ENCODE measurements around the gene TM2D3.
A peak's percentile ranks its signal among the peaks of the same experiment; 100 is the strongest.
"Not testable (repeated sequence)": the region's sequence is repeated elsewhere in the genome, so short reads cannot be mapped to it uniquely, and the experiment has no call there.

TM2D3 gene

DNA sequence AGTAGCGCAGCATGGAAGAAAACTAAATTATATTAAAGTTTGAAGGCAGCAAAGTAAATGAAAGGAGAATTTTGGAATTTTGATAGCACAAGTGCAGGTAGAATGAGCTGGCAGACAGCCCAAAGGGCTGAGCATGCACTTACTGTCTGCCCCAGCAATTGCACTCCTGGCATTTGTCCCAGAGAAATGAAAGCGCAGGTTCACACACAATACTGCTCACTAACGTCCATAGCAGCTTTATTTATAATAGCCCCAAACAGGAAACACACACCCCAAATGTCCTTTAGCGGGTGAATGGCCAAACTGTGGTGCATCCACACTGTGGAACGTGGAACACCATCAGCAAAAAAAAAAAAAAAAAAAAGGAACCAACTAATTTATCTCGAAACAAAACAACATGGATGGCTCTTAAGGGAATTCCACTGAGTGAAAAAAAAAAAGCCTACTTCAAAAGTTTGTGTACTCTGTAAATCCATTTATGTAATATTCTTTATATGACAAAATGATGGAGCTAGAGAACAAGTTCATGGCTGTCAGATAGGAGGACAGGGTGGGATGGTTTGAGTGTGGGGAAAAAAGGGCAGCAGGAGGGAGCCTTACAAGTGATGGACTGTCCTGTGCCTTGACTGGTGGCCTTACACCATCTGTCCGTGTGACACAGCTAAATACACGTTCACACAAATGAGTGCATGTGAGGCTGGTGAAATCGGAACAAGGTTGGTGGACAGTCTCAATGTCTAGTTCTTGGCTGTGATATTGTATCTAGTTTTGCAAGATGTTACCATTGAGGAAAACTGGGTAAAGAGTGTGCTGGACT lies 6.0 kb upstream of the TM2D3 start:
- no peak for DNase-seq

DNA sequence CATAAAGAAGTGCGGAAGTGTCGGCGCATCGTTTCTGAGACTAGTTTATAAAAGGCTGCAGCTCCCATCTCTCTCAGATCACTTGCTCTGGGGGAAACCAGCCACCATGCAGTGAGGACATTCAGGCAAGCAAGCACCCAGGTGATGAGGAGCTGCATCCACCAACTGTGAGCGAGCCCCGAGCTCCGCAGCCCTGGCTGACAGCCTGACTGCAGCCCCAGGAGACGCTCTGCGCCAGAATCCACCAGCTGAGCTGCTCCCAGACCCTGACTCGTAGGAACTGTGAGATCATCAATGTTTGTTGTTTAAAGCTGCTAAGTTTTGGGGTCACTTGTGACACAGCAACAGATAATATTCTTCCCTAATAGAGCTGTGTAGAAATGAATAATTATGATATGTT lies 5.0 kb upstream of the TM2D3 start:
- DNase-seq: no peak

DNA sequence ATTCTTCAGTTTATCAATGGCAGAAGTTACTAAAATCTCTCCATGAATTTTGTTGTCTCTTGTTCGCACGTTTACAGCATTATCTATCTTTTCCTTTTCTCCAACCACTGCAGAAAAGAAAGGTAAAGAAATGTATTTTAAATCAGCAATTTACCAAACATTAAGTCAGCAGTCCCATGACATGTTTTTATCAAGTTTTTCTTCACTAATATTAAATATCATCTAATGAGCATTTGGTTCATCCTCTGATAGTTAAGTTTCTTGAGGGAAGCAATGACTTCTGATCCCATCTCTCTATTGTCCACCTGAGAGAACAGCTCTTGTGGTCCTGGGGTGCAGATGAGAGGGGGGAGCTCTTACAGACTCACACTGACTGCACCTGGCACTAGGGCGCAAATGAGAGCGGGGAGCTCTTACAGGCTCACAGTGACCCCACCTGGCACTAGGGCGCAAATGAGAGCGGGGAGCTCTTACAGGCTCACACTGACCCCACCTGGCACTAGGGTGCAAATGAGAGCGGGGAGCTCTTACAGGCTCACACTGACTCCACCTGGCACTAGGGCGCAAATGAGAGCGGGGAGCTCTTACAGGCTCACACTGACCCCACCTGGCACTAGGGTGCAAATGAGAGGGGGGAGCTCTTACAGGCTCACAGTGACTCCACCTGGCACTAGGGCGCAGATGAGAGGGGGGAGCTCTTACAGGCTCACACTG lies 2.6 kb upstream of the TM2D3 start:
- not testable (repeated sequence) for DNase-seq

DNA sequence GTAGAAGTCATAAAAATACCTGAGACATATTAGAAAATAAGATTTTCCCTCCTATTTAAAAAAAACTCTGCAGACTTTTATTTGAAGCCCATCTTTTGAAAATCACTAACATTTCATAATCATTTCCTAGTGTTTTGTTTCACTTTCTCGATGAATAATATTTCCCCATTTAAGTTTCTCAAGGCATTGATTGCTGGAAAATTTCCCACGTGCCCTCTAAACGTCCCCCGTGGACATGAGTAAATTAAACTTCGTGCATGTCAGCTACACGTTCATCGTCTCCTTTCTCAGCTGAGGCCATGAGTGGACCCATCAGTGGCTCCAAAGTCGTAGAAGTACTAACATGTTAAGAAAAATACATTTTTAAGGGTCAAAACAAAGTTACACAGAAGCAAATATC lies 2.0 kb upstream of the TM2D3 start:
- DNase-seq: no peak

DNA sequence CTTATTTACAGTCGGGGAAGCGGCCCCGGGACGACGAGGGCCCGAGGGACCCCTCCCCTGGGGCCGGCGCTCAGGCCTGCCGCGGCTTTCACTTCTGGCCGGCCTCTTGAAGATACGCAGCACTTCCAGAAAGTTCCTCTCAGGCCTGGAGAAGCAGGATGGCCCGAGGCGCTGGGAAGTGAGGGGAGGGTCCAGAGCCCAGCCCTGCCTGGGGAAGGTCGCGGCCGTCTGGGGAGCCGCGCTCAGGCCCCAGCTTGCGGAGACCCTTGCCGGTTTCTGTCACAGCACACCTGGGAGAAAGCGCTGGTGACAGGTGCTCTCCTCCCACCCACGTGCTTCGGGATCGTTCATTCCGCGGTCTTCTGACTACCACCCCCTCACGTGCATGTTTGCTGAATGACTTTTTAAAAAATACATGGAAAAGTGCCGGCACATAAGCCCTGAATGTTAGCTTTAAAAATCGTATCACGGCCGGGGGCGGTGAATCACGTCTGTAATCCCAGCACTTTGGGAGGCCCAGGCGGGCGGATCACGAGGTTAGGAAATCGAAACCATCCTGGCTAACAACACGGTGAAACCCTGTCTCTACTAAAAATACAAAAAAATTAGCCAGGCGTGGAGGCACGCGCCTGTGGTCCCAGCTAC lies 727 bp upstream of the TM2D3 start:
- DNase-seq: peak in 5 of 58 donors; percentile 53 to 69 (median 64)

DNA sequence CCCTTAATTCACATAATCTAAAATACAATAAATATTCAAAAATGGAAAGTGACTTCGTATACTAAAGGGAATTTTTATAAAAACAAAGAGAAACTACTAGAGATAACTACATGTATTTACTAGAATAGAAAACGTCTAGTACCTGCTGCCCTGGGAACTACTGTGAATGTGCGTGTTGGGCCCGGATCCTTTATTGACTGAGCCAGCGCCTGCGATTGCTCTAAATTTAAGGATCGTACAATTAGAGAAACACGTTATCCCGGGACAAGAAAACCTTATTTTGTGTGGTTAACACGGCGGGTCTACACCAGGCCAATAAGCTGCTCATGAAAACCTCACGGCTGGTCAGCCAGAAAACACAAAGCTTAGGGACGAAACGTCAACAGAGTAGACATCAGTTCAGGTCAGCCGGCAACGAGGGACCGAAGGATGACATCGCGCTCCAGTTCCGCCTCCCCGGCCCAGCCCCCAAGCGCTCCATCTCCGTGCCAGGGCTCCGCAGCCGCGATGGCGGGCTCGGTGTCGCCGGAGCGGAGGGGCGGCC lies 555 bp downstream of the TM2D3 start:
- DNase-seq: peak in 9 of 58 donors; percentile 41 to 76 (median 62)

DNA sequence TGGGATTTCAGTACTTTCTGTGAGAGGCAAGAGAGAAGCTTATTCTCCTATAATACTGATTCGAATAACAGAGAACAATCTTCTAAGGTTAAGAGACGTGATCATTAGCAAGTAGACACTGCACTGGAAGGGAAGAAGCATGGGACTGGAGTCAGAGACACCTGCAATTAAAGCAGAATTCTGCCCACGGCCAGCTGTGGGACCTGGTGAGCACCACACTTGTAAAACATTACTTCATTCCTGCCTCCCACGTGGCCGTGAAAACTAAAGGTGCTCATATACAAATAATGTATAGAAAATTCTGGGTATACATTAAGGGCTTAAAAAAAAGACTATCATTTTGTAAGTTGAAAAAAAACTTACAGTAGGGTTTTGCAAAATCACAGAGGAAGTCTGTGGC lies 2.0 kb downstream of the TM2D3 start:
- DNase-seq: no peak

DNA sequence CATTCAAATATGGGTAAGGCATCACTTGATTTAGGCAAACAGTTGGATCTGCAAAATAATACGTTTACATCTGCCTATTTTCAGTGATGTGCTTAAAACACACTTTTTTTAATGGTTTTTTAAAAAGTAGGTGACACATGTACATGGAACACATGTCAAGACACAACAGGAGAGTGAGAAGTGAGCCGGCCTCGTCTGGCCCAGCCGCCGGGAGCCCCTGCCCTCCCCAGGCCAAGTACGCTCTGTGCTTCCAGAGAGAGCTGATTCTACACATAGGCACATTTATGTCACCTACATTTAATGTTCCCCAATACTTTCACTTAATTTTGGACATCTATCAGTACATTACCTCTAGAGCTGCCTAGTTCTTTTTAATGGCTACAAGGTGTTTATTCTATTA lies 3.8 kb downstream of the TM2D3 start:
- no peak for DNase-seq

DNA sequence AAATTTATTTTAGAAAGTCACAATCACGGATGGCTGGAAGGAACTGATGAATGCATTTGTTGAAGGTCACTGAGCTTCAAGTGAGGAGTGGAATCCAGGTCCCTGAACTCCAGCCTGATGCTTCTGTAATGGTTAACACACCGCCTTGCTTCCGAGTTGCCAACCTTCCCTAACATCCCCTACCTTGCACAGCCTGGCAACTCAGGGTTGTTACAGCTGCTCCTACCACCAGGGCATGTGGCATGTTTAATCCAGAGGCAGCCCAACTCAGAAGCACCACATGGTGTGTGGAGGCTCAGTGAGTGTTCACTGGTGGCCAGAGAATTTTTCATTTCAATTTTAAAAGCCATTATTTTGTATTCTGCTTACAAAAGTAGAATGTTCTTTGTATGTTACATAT lies 4.9 kb downstream of the TM2D3 start:
- DNase-seq: no peak

DNA sequence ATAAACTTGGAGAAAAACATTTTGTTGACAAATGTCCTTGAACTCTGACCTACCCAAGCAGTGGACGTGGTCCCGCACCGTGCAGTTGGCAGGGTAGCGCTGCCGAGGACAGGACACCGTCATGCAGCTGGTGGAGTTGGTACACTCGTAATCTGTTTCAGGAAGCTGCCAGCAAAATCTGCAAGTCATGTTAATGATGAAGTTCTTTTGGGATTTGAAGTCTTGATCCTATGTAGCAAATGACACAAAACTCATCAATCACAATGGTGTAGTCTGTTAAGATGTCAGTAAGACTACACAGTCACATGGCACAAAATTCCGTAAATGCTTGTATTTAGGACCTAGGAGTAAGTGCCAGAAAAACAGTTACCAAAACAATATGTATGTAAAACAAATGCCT lies 5.5 kb downstream of the TM2D3 start:
- DNase-seq: peak in 2 of 58 donors; percentile 19 to 21

DNA sequence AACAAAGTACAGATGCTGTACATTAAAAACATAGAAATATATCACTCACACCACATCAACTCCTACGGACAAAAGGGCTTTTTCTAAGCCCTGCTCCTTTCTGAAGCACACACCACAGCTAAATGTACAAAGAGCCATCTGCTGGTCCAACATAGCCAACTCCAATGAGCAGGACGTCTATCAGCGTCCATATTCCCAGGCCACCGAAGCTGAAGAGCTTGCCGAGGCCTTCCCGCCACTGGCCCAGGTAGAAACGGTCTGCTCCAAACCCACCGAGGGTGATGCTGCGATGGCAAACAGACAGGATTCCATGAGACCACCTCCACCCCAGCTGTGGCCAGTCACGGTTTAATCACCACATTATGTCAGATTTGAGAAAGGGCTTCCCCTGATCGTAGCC lies 9.8 kb downstream of the TM2D3 start:
- DNase-seq: peak in 19 of 58 donors; percentile 9 to 56 (median 31)

DNA sequence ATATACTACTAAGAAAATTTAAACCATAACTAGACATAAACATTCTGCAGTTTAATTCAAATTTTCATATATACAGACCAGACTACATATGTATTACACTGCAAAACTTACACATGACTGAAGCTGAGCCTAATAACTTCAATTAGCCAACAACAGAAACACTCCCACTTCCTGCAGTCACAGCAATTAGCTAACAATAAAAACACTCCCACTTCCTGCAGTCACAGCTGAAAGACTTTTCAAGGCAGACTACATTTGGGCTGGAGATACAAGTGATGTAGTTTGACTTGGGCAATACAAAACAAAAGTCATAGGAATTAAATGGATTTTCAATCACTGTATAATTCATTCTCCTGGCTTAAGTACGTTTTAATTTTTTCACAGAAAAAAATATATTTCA lies 10.3 kb downstream of the TM2D3 start:
- no peak for DNase-seq

DNA sequence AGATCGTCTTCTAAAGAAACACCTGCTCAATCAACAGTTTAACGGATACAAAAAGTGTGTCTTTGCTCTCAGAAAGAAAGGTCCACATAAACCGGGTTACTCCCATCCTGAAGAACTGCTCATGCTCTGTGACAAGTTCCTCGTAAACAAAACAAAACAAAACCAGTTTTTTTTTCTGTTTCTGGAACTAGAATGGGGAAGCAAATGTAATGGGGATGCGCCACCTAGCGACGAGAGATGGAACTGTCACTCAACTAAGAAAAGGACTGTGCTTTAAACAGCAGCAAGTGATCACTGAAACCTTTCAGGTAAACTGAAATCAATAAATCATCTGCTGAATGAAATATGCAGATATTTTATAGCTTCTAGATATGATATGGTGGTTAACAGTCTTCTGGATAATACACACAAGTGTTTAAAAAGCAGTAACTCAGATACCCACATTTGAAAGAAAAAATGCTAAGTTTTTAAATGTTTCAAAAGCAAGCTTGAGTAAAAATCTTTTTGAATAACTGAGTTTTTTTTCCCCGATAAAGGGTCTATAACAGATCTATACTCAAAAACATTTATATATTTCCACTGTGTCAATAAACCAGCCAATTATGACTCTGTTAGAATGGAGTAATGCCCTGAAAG lies 10.9 kb downstream of the TM2D3 start:
- peak in 49 of 58 donors; percentile 7 to 80 (median 52) for DNase-seq

DNA sequence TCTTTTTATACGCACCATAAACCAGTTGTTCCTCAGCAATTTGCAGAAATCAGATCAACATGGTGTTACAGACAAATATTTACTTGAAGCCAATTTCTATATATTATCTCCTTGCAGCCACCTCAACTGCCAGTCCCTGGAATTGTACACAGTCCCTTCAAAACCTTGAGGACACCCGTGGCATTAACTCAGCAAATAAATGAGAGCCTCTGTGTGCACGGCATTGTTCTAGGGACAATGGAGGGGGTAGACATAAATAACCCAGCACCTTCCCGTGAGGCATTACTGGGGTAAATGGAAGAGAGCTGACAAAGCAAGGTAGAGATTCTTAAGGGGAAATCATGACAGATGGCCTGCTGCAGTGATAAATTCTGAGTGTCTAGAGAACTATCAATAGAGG lies 12.5 kb downstream of the TM2D3 start:
- no peak for DNase-seq

DNA sequence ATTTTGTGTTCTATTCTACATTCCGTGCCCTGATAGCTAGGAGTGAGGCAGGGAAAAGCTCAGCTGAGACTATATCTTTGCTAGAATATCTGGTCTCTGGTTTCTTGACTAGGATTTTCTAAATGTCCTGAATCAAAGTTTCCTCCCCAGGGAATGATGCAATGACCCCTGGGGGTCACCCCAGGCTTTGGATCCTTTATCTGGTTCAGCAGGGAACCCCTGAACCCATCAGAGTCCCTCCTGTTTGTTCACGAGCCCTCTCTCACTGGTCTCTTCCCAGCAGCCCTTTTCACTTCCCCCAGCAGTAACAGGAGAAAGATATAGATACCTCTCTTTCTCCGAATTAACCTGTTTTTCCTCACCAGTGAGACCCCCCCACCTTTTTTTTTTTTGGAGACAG lies 14.3 kb downstream of the TM2D3 start:
- no peak for DNase-seq

DNA sequence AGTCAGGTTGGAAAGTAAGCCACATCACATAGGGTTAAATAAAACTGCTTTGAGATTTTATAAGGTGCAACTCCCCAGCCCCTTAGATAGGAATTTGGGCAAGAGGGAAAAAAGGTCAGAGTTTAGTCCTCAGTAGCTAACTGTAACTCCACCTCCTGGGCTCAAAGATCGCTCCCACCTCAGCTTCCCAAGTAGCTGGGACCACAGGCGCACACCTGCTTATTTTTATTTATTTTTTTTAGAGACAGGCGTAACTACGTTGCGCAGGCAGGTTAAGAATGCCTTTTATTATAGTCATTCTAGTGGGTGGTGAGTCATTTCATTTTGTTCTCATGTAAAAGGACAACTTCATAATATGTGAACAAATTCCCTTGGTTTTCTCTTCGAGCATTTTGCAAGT lies 14.7 kb downstream of the TM2D3 start:
- no peak for DNase-seq

DNA sequence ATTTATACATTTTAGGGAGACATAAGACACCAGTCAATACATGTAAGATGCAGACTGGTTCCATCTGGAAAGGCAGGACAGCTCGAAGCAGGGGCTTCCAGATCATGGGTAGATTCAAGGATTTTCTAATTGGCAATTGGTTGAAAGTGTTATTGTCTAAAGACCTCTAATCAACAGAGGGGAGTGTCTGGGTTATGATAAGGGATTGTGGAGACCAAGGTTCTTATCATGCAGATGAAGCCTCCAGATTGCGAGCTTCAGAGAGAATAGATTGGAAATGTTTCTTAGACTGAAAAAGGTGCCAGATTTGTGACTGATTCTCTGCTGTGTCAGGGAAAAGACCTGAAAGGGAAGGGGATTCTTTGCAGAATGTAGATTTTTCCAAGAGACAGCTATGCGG lies 15.1 kb downstream of the TM2D3 start:
- no peak for DNase-seq

DNA sequence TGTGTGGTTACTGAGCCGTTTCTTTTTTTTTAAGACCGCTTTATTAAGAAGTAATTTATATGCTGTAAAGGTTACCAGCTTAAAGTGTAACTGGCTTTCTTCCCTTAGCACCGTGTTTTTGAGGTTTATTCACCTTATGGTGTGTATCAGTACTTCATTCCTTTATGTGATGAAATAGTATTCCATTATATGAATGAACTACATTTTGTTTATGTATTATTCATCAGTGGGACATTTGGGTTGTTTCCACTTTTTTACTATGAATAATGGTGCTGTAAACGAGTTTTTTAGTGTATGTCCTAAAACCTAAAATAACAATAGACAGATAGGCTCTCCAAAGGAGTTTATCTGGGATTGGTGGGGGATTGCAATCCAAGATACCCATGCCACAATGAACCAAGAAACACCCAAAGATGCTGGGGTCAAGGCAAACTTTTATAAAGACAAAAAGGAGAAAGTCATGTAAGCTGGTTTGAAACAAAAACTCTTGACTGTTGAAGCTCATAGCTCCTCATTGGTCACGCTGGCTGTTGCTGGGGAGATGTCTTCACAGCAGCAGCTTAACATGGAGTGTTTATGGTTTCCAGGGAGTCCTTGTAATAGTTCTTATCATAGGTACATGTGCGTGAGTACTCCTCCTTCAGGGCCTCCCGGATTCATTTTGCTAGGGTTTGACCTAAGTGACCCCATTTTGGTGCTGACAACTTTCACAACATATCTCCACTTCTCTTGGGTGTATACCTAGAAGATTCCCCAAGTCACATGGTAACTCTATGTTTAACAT lies 16.0 kb downstream of the TM2D3 start:
- no peak for DNase-seq

DNA sequence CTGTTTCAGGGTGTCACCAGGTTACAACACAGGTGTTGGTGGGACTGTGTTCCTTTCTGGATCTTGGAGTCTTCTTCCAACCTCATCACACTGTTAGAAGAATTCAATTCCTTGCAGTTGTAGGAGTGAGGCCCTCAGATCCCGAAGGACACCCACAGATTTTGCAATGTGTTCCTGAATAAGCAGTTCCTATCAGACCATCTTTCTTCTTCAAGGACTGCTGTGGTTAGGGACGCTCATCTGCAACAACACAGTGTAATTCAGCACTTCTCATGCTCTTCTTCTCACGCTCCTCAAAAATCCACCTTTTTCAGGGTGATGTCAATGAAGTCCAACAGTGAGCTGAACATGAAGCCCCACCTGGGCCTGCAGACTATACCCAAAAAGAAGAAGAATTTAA lies 18.8 kb downstream of the TM2D3 start:
- no peak for DNase-seq

DNA sequence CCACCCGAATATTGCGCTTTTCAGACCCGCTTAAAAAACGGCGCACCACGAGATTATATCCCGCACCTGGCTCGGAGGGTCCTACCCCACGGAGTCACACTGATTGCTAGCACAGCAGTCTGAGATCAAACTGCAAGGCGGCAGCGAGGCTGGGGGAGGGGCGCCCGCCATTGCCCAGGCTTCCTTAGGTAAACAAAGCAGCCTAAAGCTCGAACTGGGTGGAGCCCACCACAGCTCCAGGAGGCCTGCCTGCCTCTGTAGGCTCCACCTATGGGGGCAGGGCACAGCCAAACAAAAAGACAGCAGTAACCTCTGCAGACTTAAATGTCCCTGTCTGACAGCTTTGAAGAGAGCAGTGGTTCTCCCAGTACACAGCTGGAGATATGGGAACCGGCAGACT lies 25.5 kb downstream of the TM2D3 start:
- not testable (repeated sequence) for DNase-seq

DNA sequence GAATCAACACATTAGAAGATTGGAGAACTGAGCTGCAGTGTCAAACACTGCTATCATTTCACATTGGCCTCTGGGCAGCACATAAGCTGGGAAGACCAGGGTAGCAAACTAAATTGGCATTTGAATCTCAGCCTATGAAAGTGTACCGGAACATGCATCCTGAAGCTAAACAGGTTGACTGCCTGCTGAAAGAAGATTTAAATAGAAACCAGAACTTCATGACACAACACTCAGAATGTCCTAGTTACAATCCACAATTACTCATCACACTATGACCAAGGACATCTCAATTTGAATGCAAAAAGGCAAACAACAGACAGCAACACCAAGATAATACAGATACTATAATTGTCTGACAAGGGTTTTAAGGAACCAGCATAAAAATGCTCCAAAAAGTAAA lies 26.2 kb downstream of the TM2D3 start:
- peak in 1 of 58 donors; percentile 26 for DNase-seq

All from anterior cingulate cortex (tissue), 58 donors.